Type B pancreatic cell (in vitro differentiated cells): Measurements from ENCODE around the gene PDE3A. TPM values are rescaled to one million over a fixed set of nuclear protein-coding genes. Genes with fewer than 3 reads are reported as not detected.

Experiments
- DNase-seq: peaks from one replicate; pipeline ENCODE4 v3.0.0; 2021; ENCODE audit warnings: mixed read lengths; ENCODE audit not compliant: unreplicated experiment; ENCODE audit errors: extremely low spot score
- H3K27ac Mint-ChIP-seq: 2 replicates; pipeline ENCODE4 v1.8.0; 2021; ENCODE audit warnings: mild to moderate bottlenecking, mixed read lengths
- H3K27me3 Mint-ChIP-seq: 2 replicates; pipeline ENCODE4 v1.8.0; 2021; ENCODE audit warnings: mixed read lengths
- H3K36me3 Mint-ChIP-seq: 2 replicates; pipeline ENCODE4 v1.8.0; 2021; ENCODE audit warnings: mixed read lengths
- H3K4me1 Mint-ChIP-seq: one replicate; pipeline ENCODE4 v1.8.0; 2021; ENCODE audit warnings: mixed read lengths; ENCODE audit not compliant: unreplicated experiment
- H3K4me3 Mint-ChIP-seq: 2 replicates; pipeline ENCODE4 v1.8.0; 2021; ENCODE audit warnings: mild to moderate bottlenecking, mixed read lengths
- H3K9me3 Mint-ChIP-seq: 2 replicates; pipeline ENCODE4 v1.8.0; 2021; ENCODE audit warnings: mixed read lengths
- CTCF ChIP-seq: fragments of 200-600 bp; sonication (generic); conservative IDR thresholded peaks from 2 replicates; pipeline ENCODE4 v1.5.0; 2021; ENCODE audit warnings: antibody characterized with exemption, mild to moderate bottlenecking
- total RNA-seq: library from RNA; stranded (reverse); gene quantifications from 2 replicates; pipeline ENCODE4 v1.2.1, GENCODE V29; 2021; ENCODE audit warnings: low replicate concordance

Gene PDE3A
- total RNA-seq, 1 donor from 2014 or later: 19.7 TPM

GRCh38 chr12:20527417-20528163 lies 159.3 kb downstream of the PDE3A start:
- no peak for DNase-seq
- Mint-ChIP-seq H3K4me1 (peaks cover 5% of the 10 kb centered on the region), H3K4me3 (no peak overlapping the region), H3K36me3 (peaks cover 2% of the 10 kb centered on the region), H3K27me3 (no peaks in the 10 kb centered on the region), H3K27ac (no peak overlapping the region), H3K9me3 (no peaks in the 10 kb centered on the region)
- TF ChIP-seq CTCF: no peak

GRCh38 chr12:20528208-20528607 lies 159.9 kb downstream of the PDE3A start:
- Mint-ChIP-seq H3K4me1 (peaks cover 5% of the 10 kb centered on the region), H3K27me3 (no peaks in the 10 kb centered on the region), H3K4me3 (no peak overlapping the region), H3K9me3 (no peaks in the 10 kb centered on the region), H3K27ac (no peak overlapping the region), H3K36me3 (no peaks in the 10 kb centered on the region)
- TF ChIP-seq CTCF: no peak
- DNase-seq: no peak

DNA sequence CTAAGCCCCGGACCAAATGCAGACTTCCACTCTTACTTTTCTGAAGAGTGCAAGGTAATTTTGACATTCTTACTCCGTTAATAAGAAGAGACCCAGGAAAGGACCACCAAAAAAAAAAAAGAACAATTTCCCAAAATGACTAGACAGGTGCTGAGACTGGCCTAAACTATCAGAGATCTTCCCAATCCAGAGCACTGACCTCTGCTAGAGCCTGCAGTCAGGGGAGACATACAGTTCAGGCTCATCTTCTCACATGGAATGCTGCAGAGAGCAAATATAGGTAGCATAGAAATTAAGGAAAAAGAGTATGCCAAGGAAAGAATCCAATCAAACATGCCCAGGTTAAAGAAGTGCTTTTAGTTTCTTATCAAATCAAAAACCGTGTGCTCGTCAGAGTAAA lies 177.9 kb downstream of the PDE3A start:
- no peak overlapping the region for H3K4me3 Mint-ChIP-seq
- no peaks in the 10 kb centered on the region for H3K4me1 Mint-ChIP-seq
- TF ChIP-seq CTCF: no peak
- H3K27me3 Mint-ChIP-seq: no peaks in the 10 kb centered on the region
- H3K27ac Mint-ChIP-seq: no peak overlapping the region
- H3K9me3 Mint-ChIP-seq: no peaks in the 10 kb centered on the region
- no peak for DNase-seq
- H3K36me3 Mint-ChIP-seq: peaks cover 4% of the 10 kb centered on the region

DNA sequence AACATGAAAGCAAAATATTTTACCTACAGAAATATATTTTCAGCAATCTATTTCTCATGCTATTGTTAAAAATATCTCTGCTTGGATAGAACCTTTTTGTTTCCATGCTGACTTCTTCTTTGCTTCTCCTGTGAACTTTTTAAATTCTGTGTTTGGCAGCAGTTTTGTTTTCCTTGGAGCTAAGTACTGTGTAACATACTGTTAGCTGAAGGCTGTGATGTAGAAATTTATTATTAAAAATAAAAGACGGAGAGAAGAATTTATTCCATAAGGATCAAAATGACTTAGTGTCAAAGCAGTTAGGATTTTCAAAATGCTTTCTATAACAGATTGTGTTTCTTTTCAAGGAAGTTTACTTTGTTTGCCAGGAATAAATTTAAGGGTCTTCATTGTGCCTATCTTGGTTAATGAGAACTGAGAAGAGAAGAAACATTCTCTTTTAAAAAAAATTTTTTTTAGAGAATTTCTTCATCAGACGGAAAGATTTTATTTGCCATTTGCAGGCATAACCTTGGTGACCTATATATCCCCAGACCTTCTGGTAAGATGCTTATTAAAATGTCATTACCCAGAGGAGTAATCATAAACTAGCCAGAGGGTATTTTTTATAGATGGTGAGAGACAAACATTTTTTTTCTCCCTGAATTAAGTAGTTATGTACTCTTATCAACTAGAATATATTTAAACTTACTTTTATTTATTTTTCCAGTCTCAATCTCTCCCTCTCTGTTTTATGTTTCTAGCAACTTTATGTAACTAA lies 179.7 kb downstream of the PDE3A start:
- Mint-ChIP-seq H3K4me3 (no peak overlapping the region), H3K27ac (no peak overlapping the region), H3K9me3 (no peaks in the 10 kb centered on the region), H3K27me3 (no peaks in the 10 kb centered on the region), H3K4me1 (no peaks in the 10 kb centered on the region), H3K36me3 (no peaks in the 10 kb centered on the region)
- no peak for DNase-seq
- TF ChIP-seq CTCF: no peak

GRCh38 chr12:20548611-20549010 lies 180.3 kb downstream of the PDE3A start:
- Mint-ChIP-seq H3K36me3 (no peaks in the 10 kb centered on the region), H3K4me1 (no peaks in the 10 kb centered on the region), H3K9me3 (no peaks in the 10 kb centered on the region), H3K27ac (no peak overlapping the region), H3K27me3 (no peaks in the 10 kb centered on the region), H3K4me3 (no peak overlapping the region)
- no peak for DNase-seq
- no peak for TF ChIP-seq CTCF
